NCI-H1048 (cell line): ENCODE measurements around the gene ASPA.
"Not testable (repeated sequence)": the region's sequence is repeated elsewhere in the genome, so short reads cannot be mapped to it uniquely, and the experiment has no call there.

Source experiments
- DNase-seq: peaks from one replicate; lab custom pipeline; 2025; lab: John Stamatoyannopoulos, UW

Gene ASPA

GRCh38 chr17:3475812-3476610, at the start of gene ASPA:
ASPA (plus strand) TSS chr17:3475997; CDS start chr17:3476160, 163 bp downstream.
- no peak for DNase-seq

- not testable (repeated sequence) for DNase-seq
Measured at GRCh38 chr17:3433215-3433614, 42.6 kb upstream of the ASPA start.

DNA sequence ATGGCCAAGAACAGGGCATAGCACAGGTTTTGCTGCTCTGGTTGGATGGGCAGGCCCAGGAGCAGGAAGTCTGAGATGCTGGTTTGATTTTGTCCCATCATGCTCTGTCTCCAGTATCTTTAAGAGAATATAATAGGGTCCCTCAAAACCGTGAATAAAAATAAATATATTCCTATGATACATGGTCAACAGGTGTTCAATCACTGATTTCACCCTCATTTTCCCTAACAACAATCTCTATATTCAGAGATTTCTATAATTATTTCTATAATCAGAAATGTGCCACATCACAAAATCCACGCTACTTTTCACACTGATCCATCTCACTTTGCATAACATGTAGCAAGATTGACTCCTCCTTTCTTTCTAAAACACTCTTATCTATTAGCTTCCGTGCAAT, 42.1 kb upstream of the ASPA start, which contains the start of gene OR1E2:
Gene OR1E2 (minus strand): TSS at position 101 of the 400 bp plus-strand sequence. CDS start 0 bp downstream, at position 101.
- no peak for DNase-seq

- no peak for DNase-seq
Measured at GRCh38 chr17:3438368-3438767, 37.4 kb upstream of the ASPA start.

DNA sequence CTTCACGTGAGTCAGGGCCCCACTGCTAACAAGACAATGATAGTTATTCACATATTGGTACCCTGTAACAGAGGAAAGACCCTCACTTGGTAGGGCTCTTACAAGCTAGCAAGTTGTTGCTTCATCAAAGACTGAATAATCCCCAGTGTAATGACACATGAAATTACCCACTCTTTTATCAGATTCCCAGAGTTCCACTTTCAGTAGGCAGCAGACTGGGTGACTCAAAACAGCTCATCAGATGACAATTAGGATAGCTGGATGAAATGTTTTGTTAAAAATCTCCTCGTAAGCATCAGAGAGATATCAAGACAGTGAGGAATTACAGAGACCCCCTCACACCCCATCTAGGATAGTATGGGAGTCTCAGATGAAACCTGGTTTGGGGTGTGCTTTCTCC, 35.3 kb upstream of the ASPA start:
- DNase-seq = no peak

DNA sequence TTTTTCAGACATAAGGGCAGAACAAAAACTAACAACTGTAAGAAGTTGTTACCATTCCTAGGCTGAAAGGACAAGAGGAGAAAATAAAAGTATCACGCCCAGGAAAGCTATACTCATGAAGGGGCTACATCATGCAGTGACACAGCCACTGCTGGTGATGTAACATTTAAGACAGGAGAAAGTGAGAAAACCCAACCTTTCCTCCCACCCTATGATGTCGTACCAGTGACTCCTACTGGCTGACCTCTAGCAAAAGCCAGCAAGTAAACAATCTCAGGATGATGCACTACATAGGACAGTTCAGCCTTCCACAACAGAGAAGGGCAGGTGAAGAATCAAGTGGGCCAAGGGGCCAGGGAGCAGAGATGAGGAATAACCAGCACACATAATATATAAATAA, 28.2 kb upstream of the ASPA start:
- no peak for DNase-seq

DNA sequence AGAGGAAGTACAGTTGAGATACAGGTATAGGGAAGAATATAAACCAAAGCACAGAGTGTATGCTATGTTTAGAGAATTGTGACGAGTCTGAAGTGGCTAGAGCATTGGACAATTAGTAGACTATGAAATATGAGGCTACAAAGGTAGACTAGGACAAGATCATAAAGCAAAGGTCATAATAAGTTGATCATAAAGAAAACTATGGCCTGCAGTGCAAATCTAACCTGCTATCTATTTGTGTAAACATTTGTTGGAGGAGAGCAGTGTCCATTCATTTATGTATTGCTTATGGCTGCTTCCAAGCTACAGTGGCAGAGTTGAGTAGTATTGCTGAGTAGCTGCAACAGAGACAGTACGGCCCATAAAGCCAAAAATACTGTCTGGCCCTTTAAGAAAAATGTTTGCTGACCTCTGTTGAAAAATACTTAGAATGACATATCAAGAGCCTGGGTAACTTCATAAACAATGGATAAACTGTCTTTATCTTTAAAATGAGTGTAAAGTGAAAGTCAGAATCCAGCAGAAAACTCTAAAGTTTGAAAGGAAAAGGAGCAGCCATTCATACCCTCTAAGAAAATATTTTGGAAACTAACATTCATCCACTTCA, 27.6 kb upstream of the ASPA start:
- no peak for DNase-seq

DNA sequence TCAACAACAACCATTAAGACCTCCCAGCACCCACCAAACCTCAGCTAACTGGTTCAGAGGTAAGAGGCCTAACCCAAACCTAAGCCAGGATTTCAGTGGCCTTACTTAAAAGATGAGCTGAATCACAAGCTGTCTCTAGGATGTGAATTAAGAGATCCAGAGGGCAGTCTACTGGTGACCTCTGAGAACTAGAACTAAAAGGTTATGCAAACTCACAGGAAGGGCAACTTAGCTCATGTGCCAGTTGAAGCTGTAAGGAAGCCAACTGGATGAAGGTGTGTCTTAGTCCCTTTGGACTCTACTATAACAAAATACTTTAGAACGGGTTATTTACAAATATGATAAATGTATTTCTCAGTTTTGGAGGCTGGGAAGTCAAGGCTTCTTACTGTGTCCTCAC, 9.4 kb upstream of the ASPA start:
- DNase-seq = not testable (repeated sequence)

DNA sequence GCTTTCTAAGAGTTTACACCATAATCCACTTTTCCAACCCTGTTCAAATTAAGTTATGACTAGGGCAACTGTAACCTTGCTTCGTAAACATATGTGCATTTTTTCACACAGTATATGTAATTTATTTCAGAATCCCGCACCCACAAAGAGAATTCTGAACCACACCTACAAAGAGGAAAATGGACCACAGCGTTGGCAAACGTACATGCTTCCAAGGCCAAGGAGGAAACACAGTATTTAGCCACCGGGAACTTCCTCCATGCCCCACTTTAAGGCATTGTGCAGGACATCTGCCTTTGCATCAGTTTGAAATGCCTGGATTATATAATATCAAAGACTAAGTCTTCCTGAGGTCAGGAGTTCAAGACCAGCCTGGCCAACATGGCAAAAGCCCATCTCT, 6.3 kb upstream of the ASPA start:
- no peak for DNase-seq

DNA sequence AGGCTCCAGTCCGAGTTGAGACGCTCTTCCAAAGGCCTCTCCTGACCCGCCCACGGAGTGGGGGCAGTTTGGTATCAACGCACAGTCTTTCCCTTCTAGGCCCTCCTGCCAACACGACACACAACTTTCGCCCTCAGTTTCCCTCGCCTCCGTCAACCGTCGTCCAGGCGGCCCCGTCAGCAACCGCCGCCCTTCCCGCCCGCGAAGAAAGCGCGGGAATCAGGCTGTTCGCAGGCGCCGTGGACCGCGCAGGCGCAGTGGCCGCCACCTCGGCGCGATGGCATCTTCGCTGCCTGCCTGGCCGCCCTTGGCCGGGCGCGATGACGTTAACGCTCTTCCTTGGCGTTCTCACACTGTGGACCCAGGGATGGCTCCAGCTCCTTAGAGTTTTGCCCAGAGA, 4.2 kb upstream of the ASPA start, which contains the start of gene SPATA22:
Gene SPATA22 (minus strand): TSS at position 221 of the 400 bp plus-strand sequence. CDS start 2,494 bp downstream, outside the sequence.
- DNase-seq = no peak

- no peak for DNase-seq
Measured at GRCh38 chr17:3472137-3472536, 3.7 kb upstream of the ASPA start.

GRCh38 chr17:3474212-3474611, 1.6 kb upstream of the ASPA start:
- no peak for DNase-seq

DNA sequence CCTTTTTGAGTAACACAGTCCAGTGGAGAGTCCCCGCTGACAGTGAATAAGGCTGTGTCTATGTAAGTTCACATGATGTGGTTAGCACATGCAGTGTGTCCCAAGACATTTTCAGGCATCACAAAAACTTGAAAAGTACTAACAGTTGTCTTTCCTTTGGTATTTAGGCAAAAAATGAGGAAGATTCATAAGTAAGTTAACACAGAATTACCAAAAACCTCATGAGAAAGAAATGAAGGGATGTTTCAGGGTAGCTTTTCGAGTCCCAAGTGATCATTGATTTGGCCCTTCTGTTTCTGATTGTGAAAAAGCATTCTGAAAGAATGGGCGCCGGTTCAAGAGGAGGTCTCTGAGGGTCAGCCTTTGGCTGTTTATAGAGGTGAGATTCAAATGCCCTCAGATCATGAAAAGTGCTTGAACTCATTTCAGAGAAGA, 529 bp upstream of the ASPA start:
- no peak for DNase-seq

GRCh38 chr17:3479988-3480387, 4.2 kb downstream of the ASPA start:
- DNase-seq = no peak

DNA sequence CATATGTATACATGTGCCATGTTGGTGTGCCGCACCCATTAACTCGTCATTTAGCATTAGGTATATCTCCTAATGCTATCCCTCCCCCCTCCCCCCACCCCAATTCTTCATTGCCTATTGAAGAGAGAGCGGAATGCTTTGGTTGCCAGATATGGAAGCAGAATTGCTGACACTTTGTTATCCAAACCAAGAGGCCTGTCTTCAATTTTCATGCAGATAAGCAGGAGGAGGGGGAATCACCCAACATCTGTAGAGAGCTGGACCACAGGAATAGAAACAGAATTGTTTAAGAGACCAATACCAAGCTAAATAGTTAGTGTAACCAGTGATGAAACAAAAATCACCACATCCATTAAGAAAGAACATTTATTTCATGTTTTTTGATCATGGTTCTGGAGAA, 7.1 kb downstream of the ASPA start:
- DNase-seq = no peak

DNA sequence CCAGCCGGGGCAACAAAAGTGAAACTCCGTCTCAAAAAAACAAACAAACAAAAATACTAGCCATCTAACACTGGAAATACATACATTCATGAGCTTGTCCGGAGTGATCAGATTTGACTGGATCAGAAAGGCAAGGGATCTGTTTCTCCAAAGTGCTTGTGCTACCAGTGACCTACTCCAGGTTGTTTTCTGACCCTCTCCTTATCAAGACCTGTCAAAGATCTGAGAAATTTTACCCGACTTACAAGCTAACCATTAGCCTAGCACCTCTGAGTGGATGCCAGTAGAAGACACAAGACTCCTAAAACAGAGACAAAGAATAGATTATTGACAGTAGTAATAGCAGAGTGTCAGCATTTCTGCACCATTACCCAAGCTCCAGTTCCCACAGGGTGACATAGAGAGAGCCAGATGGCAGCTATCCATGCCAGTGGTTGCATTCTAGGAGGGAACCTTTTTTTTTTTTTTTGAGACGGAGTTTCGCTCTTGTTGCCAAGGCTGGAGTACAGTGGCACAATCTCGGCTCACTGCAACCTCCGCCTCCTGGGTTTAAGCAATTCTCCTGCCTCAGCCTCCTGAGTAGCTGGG, 9.8 kb downstream of the ASPA start:
- DNase-seq = no peak

DNA sequence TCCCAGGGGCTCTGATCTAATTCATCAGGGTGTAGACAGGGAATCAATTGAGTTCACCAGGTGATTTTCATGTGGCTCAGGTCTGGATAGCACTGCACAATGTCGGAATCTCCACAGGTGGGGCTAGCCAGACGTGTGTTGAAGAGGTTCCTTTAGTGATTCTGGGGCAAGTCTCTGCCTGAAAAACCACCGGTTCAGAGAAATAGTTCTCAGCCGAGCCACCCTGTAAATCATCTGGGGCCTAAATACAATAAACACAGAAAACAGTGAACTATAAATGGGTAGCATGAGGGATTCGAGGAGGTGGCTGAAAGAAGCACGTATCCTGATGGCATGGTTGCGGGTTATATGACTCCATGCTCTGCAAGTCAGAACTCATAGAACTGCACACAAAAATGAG, 21.3 kb downstream of the ASPA start:
- no peak for DNase-seq

DNA sequence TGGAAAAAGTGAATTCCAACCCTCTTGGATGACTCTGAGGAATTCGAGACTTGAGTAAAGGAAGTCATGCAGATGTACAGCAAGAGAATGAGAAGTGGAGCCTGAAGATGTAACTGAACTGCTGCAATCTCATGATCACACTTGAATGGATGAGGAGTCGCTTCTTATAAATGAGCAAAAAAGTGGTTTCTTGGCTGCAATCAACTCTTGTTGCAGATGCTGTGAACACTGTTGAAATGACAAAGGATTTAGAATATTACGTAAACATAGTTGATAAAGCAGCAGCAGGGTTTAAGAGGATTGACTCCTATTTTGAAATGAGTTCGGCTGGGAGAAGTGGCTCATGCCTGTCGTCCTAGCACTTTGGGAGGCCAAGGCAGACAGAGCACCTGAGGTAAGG, 25.5 kb downstream of the ASPA start:
- no peak for DNase-seq

DNA sequence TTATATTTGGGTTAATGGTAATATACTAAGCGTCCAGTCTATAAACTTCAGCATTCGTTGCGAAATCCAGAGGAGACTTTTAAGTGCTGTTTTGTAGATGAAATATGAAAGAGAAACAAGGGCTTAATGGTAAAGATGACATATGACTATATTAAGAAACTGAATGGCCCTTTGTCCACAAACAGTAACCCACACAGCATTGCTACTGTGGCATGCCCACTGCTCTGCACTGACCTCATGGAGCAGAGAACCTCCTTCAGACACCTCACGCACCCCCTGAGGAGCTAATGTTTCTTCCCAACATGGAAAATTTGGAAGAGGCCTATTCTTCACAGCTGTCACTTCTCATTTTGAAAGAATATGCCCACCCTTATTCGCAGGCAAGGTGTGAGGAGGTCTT, 26.7 kb downstream of the ASPA start:
- DNase-seq = no peak

GRCh38 chr17:3503285-3503684, 27.5 kb downstream of the ASPA start:
- DNase-seq = no peak

DNA sequence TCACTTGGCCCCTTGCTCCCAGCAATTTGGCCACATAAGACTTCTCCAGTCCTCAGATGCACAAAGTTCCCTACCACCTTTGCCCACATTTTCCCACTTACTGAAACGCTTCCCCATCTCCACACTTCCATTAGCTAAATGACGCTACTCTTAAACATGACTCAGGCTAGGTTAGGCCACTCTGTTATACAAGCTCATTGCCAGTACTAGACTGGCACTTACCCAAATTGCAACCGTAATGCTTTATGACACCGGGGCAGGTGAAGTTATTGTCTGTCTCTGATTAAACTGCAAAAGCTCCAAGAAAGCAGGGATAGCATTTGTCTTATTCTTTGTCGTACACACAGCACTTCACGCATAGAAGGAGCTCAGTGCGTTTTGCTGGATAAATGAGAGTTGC, 29.2 kb downstream of the ASPA start:
- DNase-seq = no peak

- DNase-seq = no peak
Measured at GRCh38 chr17:3506054-3506453, 30.3 kb downstream of the ASPA start.

- no peak for DNase-seq
Measured at GRCh38 chr17:3507071-3507470, 31.3 kb downstream of the ASPA start.
